Adrenal gland (tissue), 5 donors: ENCODE data around the gene NOP9.

Experiments used
- POLR2A ChIP-seq, 2 donors: fragments of 450-650 bp; IDR thresholded peaks; one replicate each; pipeline ENCODE4 v1.6.1; 2017; ENCODE audit warnings: antibody characterized with exemption in 2 of 2, mild to moderate bottlenecking in 2 of 2, moderate library complexity in 1 of 2
- TF ChIP-seq, protein P1 (sequence below), 6 experiments: fragments of 450-650 bp in 4 of 6; fragments of 200-600 bp in 2 of 6; sonication (generic) in 1 of 6; IDR thresholded peaks; 1 replicate in 5 of 6; 2 replicates in 1 of 6; pipeline versions ENCODE4 v1.5.1 to v1.8.0; 2016 to 2021; ENCODE audit warnings: antibody characterized with exemption in 6 of 6, mild to moderate bottlenecking in 2 of 6, moderate library complexity in 1 of 6
- donor health status: DM: no; HTN: no; CAD: no.

DNA sequence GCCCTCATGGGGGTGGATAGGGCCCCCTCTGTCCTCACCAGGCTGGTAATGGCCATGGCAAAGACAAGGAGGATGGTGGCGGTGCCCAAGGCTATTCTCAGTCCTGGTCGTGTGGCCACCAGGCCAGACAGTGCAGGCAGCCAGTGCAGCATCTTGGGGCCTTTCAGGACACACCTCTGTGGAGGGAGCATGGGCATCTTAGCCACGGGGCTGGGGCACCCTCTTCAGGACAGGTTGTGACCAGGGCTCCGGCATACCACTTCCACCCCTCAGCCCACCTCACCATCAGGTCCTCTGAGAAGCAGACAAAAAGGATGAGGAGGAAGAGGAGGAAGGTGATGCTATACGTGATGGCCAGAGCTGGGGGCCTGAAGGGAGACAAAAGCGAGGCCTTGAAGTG lies 24.4 kb downstream of the NOP9 start:
- no peak for TF ChIP-seq POLR2A (IDR thresholded peaks at IDR 0.05)
- TF ChIP-seq, protein P1, sequence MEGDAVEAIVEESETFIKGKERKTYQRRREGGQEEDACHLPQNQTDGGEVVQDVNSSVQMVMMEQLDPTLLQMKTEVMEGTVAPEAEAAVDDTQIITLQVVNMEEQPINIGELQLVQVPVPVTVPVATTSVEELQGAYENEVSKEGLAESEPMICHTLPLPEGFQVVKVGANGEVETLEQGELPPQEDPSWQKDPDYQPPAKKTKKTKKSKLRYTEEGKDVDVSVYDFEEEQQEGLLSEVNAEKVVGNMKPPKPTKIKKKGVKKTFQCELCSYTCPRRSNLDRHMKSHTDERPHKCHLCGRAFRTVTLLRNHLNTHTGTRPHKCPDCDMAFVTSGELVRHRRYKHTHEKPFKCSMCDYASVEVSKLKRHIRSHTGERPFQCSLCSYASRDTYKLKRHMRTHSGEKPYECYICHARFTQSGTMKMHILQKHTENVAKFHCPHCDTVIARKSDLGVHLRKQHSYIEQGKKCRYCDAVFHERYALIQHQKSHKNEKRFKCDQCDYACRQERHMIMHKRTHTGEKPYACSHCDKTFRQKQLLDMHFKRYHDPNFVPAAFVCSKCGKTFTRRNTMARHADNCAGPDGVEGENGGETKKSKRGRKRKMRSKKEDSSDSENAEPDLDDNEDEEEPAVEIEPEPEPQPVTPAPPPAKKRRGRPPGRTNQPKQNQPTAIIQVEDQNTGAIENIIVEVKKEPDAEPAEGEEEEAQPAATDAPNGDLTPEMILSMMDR (IDR thresholded peaks at IDR 0.05), result no peak
